Measurements from ENCODE around the gene AIF1L.
"Not testable (repeated sequence)": the region's sequence is repeated elsewhere in the genome, so short reads cannot be mapped to it uniquely, and the experiment has no call there.

The AIF1L gene

DNA sequence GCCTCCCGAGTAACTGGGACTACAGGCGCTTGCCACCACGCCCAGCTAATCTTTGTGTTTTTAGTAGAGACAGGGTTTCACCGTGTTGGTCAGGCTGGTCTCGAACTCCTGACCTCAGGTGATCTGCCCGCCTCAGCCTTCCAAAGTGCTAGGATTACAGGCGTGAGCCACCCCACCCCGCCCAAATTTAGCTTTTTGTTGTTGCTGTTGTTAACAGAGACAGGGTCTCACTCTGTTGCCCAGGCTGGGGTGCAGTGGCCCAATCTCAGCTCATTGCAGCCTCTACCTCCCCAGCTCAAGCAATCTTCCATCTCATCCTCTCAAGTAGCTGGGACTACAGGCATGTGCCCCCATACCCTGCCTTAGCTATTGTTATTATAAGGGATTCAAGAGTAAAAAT, 3.5 kb downstream of the AIF1L start:
- not testable (repeated sequence) for H2BK5ac ChIP-seq (ENCODE audit: low read depth, low read length, poor library complexity, severe bottlenecking); H3K4me2 ChIP-seq (ENCODE audit: low read length, poor library complexity, severe bottlenecking); H3K4ac ChIP-seq (ENCODE audit: low read depth in 1 of 2, low read length in 2 of 2); H3K14ac ChIP-seq (ENCODE audit: low read length in 2 of 2); H2BK15ac ChIP-seq (ENCODE audit: low read depth, poor library complexity, severe bottlenecking); DNase-seq; H4K8ac ChIP-seq (ENCODE audit: low read length); H2BK12ac ChIP-seq (ENCODE audit: low read length in 2 of 2); H3K79me1 ChIP-seq (replicated peaks; ENCODE audit: low read length, poor library complexity, severe bottlenecking); H2AFZ ChIP-seq (ENCODE audit: low read depth, low read length); H4K91ac ChIP-seq (ENCODE audit: low read length); H3K9me3 ChIP-seq (ENCODE audit: control insufficient read depth, low read length); H3K9ac ChIP-seq (ENCODE audit: low read length); H3K36me3 ChIP-seq (ENCODE audit: control insufficient read depth in 1 of 2, insufficient read depth in 2 of 2, low read depth in 1 of 2, low read length in 2 of 2); H3K4me3 ChIP-seq (ENCODE audit: insufficient read depth in 1 of 2, low read depth in 1 of 2, low read length in 2 of 2); H3K23ac ChIP-seq (ENCODE audit: low read length in 2 of 2); H3K18ac ChIP-seq (ENCODE audit: low read depth in 1 of 2, low read length in 2 of 2); H2BK120ac ChIP-seq (ENCODE audit: low read depth, low read length)
- peak overlapping the region; percentile 96 for H2AK5ac ChIP-seq (ENCODE audit: low read length, severe bottlenecking)
- WGBS = 86% methylated on average over 8 of the region's 8 CpGs
- H3K27me3 ChIP-seq (ENCODE audit: control insufficient read depth in 1 of 2, insufficient read depth in 1 of 2, low read length in 2 of 2) = peaks cover 12 to 54% of the 10 kb centered on the region in 2 experiments
- peak overlapping the region; percentile 44 for H3K27ac ChIP-seq (ENCODE audit: low read length, poor library complexity, severe bottlenecking)
- H3K4me1 ChIP-seq (ENCODE audit: control insufficient read depth, insufficient read depth, low read depth, low read length) = peaks cover 61% of the 10 kb centered on the region

DNA sequence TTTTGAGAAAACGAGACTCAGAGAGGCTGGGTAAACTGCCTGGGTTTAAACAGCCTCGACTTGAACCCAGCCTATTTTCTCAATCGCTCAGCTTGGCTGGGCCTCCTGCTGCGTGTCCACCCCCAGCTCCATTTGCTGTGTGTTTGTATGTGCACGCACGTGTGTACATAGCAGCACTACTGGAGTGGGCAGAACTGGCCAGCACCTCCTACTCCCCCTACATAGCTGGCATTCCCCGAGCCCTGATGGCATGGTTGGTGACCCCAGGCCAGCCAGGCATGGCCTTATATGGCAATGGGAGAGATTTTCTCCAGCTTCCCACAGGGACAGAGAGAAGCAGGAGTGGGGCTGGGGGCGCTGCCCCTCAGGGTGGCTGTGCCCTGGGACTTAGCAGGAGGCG, 4.1 kb downstream of the AIF1L start:
- H3K79me1 ChIP-seq (replicated peaks; ENCODE audit: low read length, poor library complexity, severe bottlenecking) = no peaks in the 10 kb centered on the region
- H2AFZ ChIP-seq (ENCODE audit: low read depth, low read length) = no peak overlapping the region
- peak overlapping the region; percentile 95 for H2BK5ac ChIP-seq (ENCODE audit: low read depth, low read length, poor library complexity, severe bottlenecking)
- H2BK15ac ChIP-seq (ENCODE audit: low read depth, poor library complexity, severe bottlenecking) = no peak overlapping the region
- peak overlapping the region; percentile 96 for H2AK5ac ChIP-seq (ENCODE audit: low read length, severe bottlenecking)
- H3K27ac ChIP-seq (ENCODE audit: low read length, poor library complexity, severe bottlenecking) = peak overlapping the region; percentile 62
- H3K4me1 ChIP-seq (ENCODE audit: control insufficient read depth, insufficient read depth, low read depth, low read length) = peaks cover 61% of the 10 kb centered on the region
- peak overlapping the region; percentile 36 for H3K4me2 ChIP-seq (ENCODE audit: low read length, poor library complexity, severe bottlenecking)
- no peak overlapping the region for H3K18ac ChIP-seq (ENCODE audit: low read depth in 1 of 2, low read length in 2 of 2)
- H4K8ac ChIP-seq (ENCODE audit: low read length) = no peak overlapping the region
- DNase-seq = no peak
- peaks cover 6 to 53% of the 10 kb centered on the region in 2 experiments for H3K27me3 ChIP-seq (ENCODE audit: control insufficient read depth in 1 of 2, insufficient read depth in 1 of 2, low read length in 2 of 2)
- H3K4me3 ChIP-seq (ENCODE audit: insufficient read depth in 1 of 2, low read depth in 1 of 2, low read length in 2 of 2) = no peak overlapping the region
- peaks cover 0 to 9% of the 10 kb centered on the region in 2 experiments for H3K36me3 ChIP-seq (ENCODE audit: control insufficient read depth in 1 of 2, insufficient read depth in 2 of 2, low read depth in 1 of 2, low read length in 2 of 2)
- WGBS = 86% methylated on average over 9 of the region's 9 CpGs
- no peak overlapping the region for H2BK120ac ChIP-seq (ENCODE audit: low read depth, low read length)
- no peak overlapping the region for H3K23ac ChIP-seq (ENCODE audit: low read length in 2 of 2)
- no peak overlapping the region for H2BK12ac ChIP-seq (ENCODE audit: low read length in 2 of 2)
- H3K14ac ChIP-seq (ENCODE audit: low read length in 2 of 2) = peak overlapping the region in 1 of 2 experiments; percentile 64
- H3K9me3 ChIP-seq (ENCODE audit: control insufficient read depth, low read length) = no peaks in the 10 kb centered on the region
- H3K9ac ChIP-seq (ENCODE audit: low read length) = no peak overlapping the region
- H3K4ac ChIP-seq (ENCODE audit: low read depth in 1 of 2, low read length in 2 of 2) = no peak overlapping the region
- H4K91ac ChIP-seq (ENCODE audit: low read length) = no peak overlapping the region

DNA sequence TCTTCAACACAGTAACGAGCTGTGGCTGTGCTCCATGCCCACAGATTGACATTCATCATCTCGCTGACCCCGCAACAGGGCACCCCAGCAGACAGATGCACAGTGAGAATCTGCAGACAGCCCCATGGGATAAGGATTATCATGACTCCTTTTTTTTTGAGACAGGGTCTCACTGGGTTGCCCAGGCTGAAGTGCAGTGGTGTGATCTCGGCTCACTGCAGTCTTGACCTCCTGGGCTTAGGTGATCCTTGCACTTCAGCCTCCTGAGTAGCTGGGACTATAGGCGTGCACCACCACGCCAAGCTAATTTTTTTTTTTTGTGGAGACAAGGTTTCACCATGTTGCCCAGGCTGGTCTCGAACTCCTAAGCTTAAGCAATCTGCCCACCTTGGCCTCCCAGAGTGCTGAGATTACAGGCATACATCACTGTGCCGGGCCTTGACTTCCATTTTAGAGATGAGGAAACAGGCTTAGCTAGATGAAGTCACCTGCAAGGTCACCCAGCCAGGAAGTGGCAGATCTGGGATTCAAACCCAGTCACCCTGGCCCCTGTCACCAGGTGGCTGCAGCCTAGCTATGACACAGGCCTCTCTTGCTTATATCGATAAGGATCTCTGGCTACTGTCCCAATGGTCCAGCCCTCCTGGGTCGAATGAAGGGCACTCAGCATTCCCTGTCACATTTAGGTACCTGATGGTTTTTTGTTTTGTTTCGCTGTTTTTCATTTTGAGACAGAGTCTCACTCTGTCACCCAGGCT, 5.1 kb downstream of the AIF1L start:
- Histone ChIP-seq H3K36me3 (ENCODE audit: control insufficient read depth in 1 of 2, insufficient read depth in 2 of 2, low read depth in 1 of 2, low read length in 2 of 2) (peaks cover 0 to 9% of the 10 kb centered on the region in 2 experiments), H4K91ac (ENCODE audit: low read length) (no peak overlapping the region), H3K23ac (ENCODE audit: low read length in 2 of 2) (no peak overlapping the region), H4K8ac (ENCODE audit: low read length) (no peak overlapping the region), H3K27me3 (ENCODE audit: control insufficient read depth in 1 of 2, insufficient read depth in 1 of 2, low read length in 2 of 2) (peaks cover 0 to 47% of the 10 kb centered on the region in 2 experiments), H3K14ac (ENCODE audit: low read length in 2 of 2) (no peak overlapping the region), H3K4me2 (ENCODE audit: low read length, poor library complexity, severe bottlenecking) (no peak overlapping the region), H2BK120ac (ENCODE audit: low read depth, low read length) (no peak overlapping the region), H3K27ac (ENCODE audit: low read length, poor library complexity, severe bottlenecking) (no peak overlapping the region), H3K4me3 (ENCODE audit: insufficient read depth in 1 of 2, low read depth in 1 of 2, low read length in 2 of 2) (no peak overlapping the region), H3K9ac (ENCODE audit: low read length) (no peak overlapping the region), H3K79me1 (replicated peaks; ENCODE audit: low read length, poor library complexity, severe bottlenecking) (no peaks in the 10 kb centered on the region), H3K9me3 (ENCODE audit: control insufficient read depth, low read length) (no peaks in the 10 kb centered on the region), H2AFZ (ENCODE audit: low read depth, low read length) (no peak overlapping the region), H3K4ac (ENCODE audit: low read depth in 1 of 2, low read length in 2 of 2) (no peak overlapping the region), H3K18ac (ENCODE audit: low read depth in 1 of 2, low read length in 2 of 2) (no peak overlapping the region), H2BK5ac (ENCODE audit: low read depth, low read length, poor library complexity, severe bottlenecking) (no peak overlapping the region), H2BK15ac (ENCODE audit: low read depth, poor library complexity, severe bottlenecking) (no peak overlapping the region), H2AK5ac (ENCODE audit: low read length, severe bottlenecking) (peak overlapping the region; percentile 78), H2BK12ac (ENCODE audit: low read length in 2 of 2) (no peak overlapping the region), H3K4me1 (ENCODE audit: control insufficient read depth, insufficient read depth, low read depth, low read length) (peaks cover 56% of the 10 kb centered on the region)
- 92% methylated on average over 11 of the region's 11 CpGs for WGBS
- DNase-seq = no peak

DNA sequence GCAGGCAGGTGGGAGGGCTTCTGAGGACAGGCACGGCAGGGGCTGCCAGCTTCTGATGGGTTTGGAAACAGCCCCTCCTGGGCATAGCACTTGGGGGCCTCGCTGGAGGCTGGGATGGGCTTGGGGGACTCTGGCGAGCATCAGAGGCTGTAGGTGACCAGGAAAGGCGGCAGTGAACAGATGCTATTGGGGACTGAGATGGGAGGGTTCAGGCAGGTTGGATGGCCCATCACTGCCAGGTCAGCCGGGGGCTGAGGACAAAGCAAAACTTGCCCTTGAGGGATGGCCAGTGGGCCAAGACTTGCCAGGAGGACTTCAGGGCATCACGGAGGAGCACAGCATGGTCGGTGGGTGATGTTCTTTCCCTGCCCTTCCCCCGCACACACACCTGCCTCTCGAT, 6.7 kb downstream of the AIF1L start:
- H3K27ac ChIP-seq (ENCODE audit: low read length, poor library complexity, severe bottlenecking) = peak overlapping the region; percentile 4
- no peak overlapping the region for H2BK120ac ChIP-seq (ENCODE audit: low read depth, low read length)
- no peak overlapping the region for H2BK12ac ChIP-seq (ENCODE audit: low read length in 2 of 2)
- H2AFZ ChIP-seq (ENCODE audit: low read depth, low read length) = no peak overlapping the region
- H2BK5ac ChIP-seq (ENCODE audit: low read depth, low read length, poor library complexity, severe bottlenecking) = no peak overlapping the region
- no peak overlapping the region for H4K8ac ChIP-seq (ENCODE audit: low read length)
- H3K4me1 ChIP-seq (ENCODE audit: control insufficient read depth, insufficient read depth, low read depth, low read length) = peaks cover 44% of the 10 kb centered on the region
- H3K4me3 ChIP-seq (ENCODE audit: insufficient read depth in 1 of 2, low read depth in 1 of 2, low read length in 2 of 2) = no peak overlapping the region
- H3K14ac ChIP-seq (ENCODE audit: low read length in 2 of 2) = no peak overlapping the region
- WGBS = 82% methylated on average over 8 of the region's 9 CpGs
- H4K91ac ChIP-seq (ENCODE audit: low read length) = no peak overlapping the region
- DNase-seq = no peak
- no peak overlapping the region for H3K4ac ChIP-seq (ENCODE audit: low read depth in 1 of 2, low read length in 2 of 2)
- H2AK5ac ChIP-seq (ENCODE audit: low read length, severe bottlenecking) = peak overlapping the region; percentile 74
- peak overlapping the region; percentile 0 for H3K4me2 ChIP-seq (ENCODE audit: low read length, poor library complexity, severe bottlenecking)
- H3K18ac ChIP-seq (ENCODE audit: low read depth in 1 of 2, low read length in 2 of 2) = no peak overlapping the region
- H3K9me3 ChIP-seq (ENCODE audit: control insufficient read depth, low read length) = no peaks in the 10 kb centered on the region
- peaks cover 0 to 17% of the 10 kb centered on the region in 2 experiments for H3K36me3 ChIP-seq (ENCODE audit: control insufficient read depth in 1 of 2, insufficient read depth in 2 of 2, low read depth in 1 of 2, low read length in 2 of 2)
- H3K27me3 ChIP-seq (ENCODE audit: control insufficient read depth in 1 of 2, insufficient read depth in 1 of 2, low read length in 2 of 2) = peaks cover 0 to 45% of the 10 kb centered on the region in 2 experiments
- no peaks in the 10 kb centered on the region for H3K79me1 ChIP-seq (replicated peaks; ENCODE audit: low read length, poor library complexity, severe bottlenecking)
- no peak overlapping the region for H2BK15ac ChIP-seq (ENCODE audit: low read depth, poor library complexity, severe bottlenecking)
- no peak overlapping the region for H3K23ac ChIP-seq (ENCODE audit: low read length in 2 of 2)
- no peak overlapping the region for H3K9ac ChIP-seq (ENCODE audit: low read length)
